Amniotic stem cell (primary cell): ENCODE measurements around the gene CYBB.
"Not testable (repeated sequence)": the region's sequence is repeated elsewhere in the genome, so short reads cannot be mapped to it uniquely, and the experiment has no call there.

Experiments
- DNase-seq: peaks from one replicate; lab custom pipeline; 2025; lab: John Stamatoyannopoulos, UW

CYBB gene

GRCh38 chrX:37779857-37780256, at the start of gene CYBB:
Gene CYBB, plus strand, starts transcription at chrX:37780059. Its CDS starts 19 bp downstream, at chrX:37780078.
- DNase-seq = no peak

GRCh38 chrX:37745354-37745753, 34.5 kb upstream of the CYBB start:
- peak; percentile 42 for DNase-seq

- DNase-seq = no peak
These were observed 34.0 kb upstream of the CYBB start for GRCh38 chrX:37745835-37746217.

GRCh38 chrX:37746218-37746941, 33.5 kb upstream of the CYBB start:
- DNase-seq = no peak

- DNase-seq = no peak
These were observed 32.9 kb upstream of the CYBB start for GRCh38 chrX:37746951-37747350.

- no peak for DNase-seq
These were observed 27.6 kb upstream of the CYBB start for GRCh38 chrX:37752281-37752680.

- DNase-seq = no peak
These were observed 26.9 kb upstream of the CYBB start for GRCh38 chrX:37752936-37753335.

- DNase-seq = no peak
These were observed 26.5 kb upstream of the CYBB start for GRCh38 chrX:37753384-37753783.

GRCh38 chrX:37754516-37754915, 25.3 kb upstream of the CYBB start:
- DNase-seq = no peak

GRCh38 chrX:37755025-37755424, 24.8 kb upstream of the CYBB start:
- DNase-seq = no peak

- no peak for DNase-seq
These were observed 22.8 kb upstream of the CYBB start for GRCh38 chrX:37757082-37757481.

GRCh38 chrX:37759351-37759750, 20.5 kb upstream of the CYBB start:
- DNase-seq = no peak

GRCh38 chrX:37759878-37760418, 19.9 kb upstream of the CYBB start:
- no peak for DNase-seq

- no peak for DNase-seq
These were observed 16.5 kb upstream of the CYBB start for GRCh38 chrX:37763400-37763799.

- DNase-seq = no peak
These were observed 14.4 kb upstream of the CYBB start for GRCh38 chrX:37765507-37765906.

GRCh38 chrX:37767430-37767829, 12.4 kb upstream of the CYBB start:
- no peak for DNase-seq

GRCh38 chrX:37768866-37769265, 11.0 kb upstream of the CYBB start:
- DNase-seq = not testable (repeated sequence)

- DNase-seq = no peak
These were observed 3.4 kb upstream of the CYBB start for GRCh38 chrX:37776283-37776986.

- no peak for DNase-seq
These were observed 2.9 kb upstream of the CYBB start for GRCh38 chrX:37776987-37777325.

GRCh38 chrX:37781081-37781480, 1.2 kb downstream of the CYBB start:
- DNase-seq = no peak

- DNase-seq = no peak
These were observed 2.0 kb downstream of the CYBB start for GRCh38 chrX:37781814-37782213.

- DNase-seq = no peak
These were observed 2.5 kb downstream of the CYBB start for GRCh38 chrX:37782359-37782758.

- DNase-seq = no peak
These were observed 3.4 kb downstream of the CYBB start for GRCh38 chrX:37783305-37783704.

- no peak for DNase-seq
These were observed 5.7 kb downstream of the CYBB start for GRCh38 chrX:37785569-37785968.
